Left renal cortex interstitium (tissue), 4 donors: Measurements from ENCODE around the gene G6PC1. TPM values are rescaled to one million over a fixed set of nuclear protein-coding genes. Genes with fewer than 3 reads are reported as not detected.
"Not testable (repeated sequence)": the region's sequence is repeated elsewhere in the genome, so short reads cannot be mapped to it uniquely, and the experiment has no call there.

Experiments
- DNase-seq, 4 donors: peaks; one replicate each; pipeline ENCODE4 v3.0.0-alpha.2; 2013; ENCODE audit warnings: low read depth in 4 of 4, low spot score in 2 of 4, missing footprints in 1 of 4
- polyA plus RNA-seq, 4 donors: library from polyadenylated mRNA; unstranded; fragments of 120-200 nt; gene quantifications; one replicate each; pipeline ENCODE4 v1.2.1, GENCODE V29; 2013; ENCODE audit not compliant: insufficient read length in 4 of 4

G6PC1 gene
- polyA plus RNA-seq = 1 to 10 TPM; 2.7 to 8.4 (median 5.7) TPM

DNA sequence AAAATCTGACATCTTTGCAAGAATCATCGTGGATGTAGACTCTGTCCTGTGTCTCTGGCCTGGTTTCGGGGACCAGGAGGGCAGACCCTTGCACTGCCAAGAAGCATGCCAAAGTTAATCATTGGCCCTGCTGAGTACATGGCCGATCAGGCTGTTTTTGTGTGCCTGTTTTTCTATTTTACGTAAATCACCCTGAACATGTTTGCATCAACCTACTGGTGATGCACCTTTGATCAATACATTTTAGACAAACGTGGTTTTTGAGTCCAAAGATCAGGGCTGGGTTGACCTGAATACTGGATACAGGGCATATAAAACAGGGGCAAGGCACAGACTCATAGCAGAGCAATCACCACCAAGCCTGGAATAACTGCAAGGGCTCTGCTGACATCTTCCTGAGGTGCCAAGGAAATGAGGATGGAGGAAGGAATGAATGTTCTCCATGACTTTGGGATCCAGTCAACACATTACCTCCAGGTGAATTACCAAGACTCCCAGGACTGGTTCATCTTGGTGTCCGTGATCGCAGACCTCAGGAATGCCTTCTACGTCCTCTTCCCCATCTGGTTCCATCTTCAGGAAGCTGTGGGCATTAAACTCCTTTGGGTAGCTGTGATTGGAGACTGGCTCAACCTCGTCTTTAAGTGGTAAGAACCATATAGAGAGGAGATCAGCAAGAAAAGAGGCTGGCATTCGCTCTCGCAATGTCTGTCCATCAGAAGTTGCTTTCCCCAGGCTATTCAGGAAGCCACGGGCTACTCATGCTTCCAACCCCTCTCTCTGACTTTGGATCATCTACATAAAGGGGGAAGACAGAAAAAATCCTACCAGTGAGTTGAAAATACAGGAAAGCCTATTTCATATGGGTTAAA is at the start of gene G6PC1:
Gene G6PC1, plus strand, starts transcription at position 340 of the 872 bp plus-strand sequence. Its CDS starts 78 bp downstream, at position 418.
- DNase-seq = no peak

DNA sequence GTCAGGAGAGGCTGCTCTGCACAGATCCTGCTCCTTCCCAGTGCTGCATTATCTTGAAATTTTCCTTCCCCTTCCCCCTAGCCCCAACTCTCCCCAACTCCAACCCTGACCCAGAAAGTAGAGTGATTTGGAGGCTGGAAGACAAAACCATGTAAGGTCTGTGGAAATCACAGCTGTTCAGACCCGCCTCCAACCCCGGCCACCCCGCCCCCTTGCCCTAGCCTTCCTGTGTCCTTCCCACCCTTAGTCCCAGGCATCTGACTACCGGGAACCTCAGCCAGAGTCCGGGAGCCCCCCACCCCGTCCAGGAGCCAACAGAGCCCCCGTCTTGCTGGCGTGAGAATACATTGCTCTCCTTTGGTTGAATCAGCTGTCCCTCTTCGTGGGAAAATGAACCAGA is 49.6 kb upstream of the G6PC1 start, which contains the start of gene AOC3:
Gene AOC3, plus strand, starts transcription at position 246 of the 400 bp plus-strand sequence. Its CDS starts 145 bp downstream, at position 391.
- no peak for DNase-seq

DNA sequence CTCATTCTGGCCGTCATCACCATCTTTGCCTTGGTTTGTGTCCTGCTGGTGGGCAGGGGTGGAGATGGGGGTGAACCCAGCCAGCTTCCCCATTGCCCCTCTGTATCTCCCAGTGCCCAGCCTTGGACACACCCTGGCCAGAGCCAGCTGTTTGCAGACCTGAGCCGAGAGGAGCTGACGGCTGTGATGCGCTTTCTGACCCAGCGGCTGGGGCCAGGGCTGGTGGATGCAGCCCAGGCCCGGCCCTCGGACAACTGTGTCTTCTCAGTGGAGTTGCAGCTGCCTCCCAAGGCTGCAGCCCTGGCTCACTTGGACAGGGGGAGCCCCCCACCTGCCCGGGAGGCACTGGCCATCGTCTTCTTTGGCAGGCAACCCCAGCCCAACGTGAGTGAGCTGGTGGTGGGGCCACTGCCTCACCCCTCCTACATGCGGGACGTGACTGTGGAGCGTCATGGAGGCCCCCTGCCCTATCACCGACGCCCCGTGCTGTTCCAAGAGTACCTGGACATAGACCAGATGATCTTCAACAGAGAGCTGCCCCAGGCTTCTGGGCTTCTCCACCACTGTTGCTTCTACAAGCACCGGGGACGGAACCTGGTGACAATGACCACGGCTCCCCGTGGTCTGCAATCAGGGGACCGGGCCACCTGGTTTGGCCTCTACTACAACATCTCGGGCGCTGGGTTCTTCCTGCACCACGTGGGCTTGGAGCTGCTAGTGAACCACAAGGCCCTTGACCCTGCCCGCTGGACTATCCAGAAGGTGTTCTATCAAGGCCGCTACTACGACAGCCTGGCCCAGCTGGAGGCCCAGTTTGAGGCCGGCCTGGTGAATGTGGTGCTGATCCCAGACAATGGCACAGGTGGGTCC is 49.0 kb upstream of the G6PC1 start:
- DNase-seq = not testable (repeated sequence)

DNA sequence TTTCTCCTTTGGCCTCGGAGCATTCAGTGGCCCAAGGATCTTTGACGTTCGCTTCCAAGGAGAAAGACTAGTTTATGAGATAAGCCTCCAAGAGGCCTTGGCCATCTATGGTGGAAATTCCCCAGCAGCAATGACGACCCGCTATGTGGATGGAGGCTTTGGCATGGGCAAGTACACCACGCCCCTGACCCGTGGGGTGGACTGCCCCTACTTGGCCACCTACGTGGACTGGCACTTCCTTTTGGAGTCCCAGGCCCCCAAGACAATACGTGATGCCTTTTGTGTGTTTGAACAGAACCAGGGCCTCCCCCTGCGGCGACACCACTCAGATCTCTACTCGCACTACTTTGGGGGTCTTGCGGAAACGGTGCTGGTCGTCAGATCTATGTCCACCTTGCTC is 48.2 kb upstream of the G6PC1 start:
- no peak for DNase-seq

DNA sequence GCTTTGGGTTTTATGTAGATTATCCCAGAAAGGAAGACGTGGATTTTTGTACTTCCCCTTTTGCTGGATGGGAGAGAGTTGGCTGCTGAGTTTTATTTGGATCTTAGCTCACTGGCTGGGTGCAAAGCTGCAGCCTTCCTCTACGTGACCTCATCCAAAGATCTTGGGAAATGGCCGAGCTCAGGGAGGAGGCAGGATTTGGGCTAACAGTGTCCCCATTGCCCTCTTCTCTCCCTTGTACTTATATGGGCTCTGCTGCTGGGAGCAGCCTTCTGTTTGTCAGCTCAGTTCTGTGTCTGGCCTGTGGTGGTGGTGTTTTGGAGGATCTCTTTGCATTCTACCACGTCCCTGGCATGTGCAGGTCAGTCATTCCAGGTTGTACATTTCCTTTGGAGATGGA is 47.6 kb upstream of the G6PC1 start:
- DNase-seq = no peak

DNA sequence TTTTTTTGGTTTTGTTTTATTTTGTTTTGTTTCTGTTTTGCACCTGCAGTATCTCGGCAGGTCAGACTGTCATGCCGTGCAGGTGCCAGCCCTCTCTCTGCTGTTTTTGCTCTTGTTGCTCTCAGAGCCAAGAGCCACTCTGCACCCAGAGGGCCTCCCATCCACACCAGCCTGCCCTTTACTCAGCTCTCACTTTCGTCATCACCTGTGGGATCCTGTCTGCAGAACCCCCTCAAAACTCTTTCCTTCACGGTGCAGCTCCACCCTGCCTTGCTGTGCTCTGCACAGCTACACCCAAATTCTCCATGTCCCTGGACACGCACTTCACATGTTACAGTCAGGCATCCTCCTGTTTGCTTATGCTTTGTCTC is 47.0 kb upstream of the G6PC1 start:
- no peak for DNase-seq

DNA sequence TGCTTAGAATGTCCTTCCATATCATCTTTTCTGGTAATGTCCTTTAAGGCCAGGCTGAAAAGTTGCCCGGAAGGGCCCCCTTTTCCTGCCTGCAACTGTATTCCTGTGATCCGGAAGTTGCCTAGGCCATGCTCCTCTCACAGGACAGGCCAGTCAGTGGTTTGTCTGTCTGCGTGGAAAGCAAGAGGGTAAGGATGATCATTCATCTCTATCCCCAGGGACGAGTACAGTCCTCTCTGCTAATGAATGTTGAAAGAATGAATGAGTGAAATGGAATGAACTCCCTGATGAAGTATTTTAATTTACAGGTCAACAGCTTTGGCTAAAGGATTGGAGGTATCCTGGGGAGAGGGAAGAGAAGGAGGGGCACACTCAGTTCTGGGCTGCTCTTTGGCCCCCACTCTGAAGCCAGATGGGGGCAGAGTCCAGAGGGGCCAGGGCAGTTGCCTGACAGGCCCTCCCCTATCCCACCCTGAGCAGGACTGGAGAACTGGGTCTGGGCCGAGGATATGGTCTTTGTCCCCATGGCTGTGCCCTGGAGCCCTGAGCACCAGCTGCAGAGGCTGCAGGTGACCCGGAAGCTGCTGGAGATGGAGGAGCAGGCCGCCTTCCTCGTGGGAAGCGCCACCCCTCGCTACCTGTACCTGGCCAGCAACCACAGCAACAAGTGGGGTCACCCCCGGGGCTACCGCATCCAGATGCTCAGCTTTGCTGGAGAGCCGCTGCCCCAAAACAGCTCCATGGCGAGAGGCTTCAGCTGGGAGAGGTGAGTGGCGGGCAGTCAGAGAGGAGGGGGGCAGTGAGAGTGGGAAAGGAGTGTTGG is 46.4 kb upstream of the G6PC1 start:
- DNase-seq = no peak

DNA sequence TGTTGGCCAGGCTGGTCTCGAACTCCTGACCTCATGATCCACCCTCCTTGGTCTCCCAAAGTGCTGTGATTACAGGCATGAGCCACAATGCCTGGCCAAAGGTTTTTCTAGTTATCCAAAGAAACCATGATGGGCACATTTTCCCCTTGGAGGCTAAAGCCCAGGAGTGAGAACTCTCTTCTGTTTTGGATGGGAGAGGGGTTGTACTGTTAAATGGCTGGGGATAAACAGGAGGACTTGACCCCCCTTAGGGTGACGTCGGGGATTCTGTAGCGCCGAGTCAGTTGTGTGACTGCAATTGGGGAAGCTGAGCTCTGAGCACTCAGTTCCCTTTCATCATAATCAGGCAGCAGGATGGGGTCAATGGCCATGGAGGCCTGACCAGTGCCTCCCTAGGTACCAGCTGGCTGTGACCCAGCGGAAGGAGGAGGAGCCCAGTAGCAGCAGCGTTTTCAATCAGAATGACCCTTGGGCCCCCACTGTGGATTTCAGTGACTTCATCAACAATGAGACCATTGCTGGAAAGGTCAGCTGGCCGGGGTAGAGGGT is 45.5 kb upstream of the G6PC1 start:
- no peak for DNase-seq

DNA sequence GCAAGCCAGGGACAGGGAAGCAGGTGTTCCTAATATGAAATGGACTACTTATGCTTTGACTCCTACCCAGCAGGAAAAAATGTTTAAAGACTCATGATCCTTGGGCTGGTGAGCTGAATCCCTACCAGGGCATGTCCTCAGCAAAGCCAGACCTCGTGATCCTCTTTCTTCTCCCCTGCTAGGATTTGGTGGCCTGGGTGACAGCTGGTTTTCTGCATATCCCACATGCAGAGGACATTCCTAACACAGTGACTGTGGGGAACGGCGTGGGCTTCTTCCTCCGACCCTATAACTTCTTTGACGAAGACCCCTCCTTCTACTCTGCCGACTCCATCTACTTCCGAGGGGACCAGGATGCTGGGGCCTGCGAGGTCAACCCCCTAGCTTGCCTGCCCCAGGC is 44.5 kb upstream of the G6PC1 start:
- DNase-seq = not testable (repeated sequence)

DNA sequence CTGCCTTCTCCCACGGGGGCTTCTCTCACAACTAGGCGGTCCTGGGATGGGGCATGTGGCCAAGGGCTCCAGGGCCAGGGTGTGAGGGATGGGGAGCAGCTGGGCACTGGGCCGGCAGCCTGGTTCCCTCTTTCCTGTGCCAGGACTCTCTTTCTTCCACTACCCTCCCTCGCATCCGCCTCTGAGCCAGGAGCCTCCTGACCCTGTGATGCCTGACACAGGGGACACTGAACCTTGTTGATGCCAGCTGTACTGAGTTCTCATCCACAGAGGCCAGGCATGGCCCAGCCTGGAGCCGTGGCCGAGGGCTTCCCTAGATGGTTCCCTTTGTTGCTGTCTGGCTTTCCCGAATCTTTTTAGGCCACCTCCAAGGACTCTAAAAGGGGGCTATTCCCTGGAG is 44.1 kb upstream of the G6PC1 start:
- not testable (repeated sequence) for DNase-seq

DNA sequence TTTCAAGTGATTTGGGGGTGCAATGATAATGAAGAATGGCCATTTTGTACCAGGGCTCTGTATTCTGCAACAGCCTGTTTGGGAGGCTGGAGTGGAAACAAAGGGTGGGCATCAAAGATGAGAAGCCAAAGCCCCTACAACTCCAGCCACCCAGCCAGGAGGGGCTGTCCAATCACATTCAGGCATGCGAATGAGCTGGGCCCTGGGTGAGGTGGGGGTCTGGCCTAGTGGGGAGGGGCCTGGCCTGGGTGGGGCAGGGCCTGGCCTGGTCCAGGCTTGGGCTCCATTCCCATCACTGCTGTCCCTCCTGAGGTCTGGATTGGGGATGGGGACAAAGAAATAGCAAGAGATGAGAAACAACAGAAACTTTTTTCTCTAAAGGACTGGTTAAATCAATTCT is 43.2 kb upstream of the G6PC1 start:
- DNase-seq = no peak

DNA sequence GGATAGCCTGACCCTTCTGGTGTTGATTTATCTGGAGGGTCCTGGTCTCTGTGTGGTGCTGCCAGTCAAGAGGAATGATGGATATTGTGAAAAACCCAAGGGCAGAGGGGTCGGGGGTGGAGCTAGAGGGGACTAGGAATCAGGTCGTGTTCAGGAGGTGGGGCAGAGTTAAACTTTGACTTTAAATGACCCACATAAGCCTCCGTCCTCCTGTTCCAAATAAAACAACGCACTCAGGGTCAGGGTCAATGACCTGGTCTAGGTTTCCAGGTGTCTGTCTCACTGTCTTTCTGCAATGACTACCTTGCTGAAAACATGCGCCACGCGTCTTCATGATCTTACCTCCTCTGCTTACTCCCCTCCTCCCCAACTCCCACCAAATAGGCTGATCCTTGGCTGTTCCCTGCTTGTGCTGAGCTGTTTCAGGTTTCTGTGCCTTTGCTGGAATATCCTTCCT is 34.9 kb upstream of the G6PC1 start:
- DNase-seq = no peak

DNA sequence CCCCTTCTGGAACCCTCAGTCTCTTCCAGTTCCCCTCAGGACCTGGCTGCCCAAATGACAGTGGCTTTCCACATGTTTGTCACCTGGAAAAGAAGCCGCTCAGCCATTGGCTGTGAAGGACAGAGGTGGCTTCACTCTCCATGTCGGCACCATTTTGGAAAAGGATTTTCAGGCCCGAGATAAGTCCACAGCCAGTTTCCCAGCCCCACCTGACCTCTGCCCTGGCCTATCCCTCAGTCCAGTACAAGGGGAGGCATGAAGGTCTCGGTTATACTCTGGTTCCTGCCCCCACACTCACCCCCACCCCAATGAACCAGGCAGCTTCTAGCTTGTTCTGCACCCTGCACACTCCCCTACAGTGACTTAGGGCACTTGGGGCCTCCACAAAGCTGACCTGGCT is 34.4 kb upstream of the G6PC1 start:
- no peak for DNase-seq

DNA sequence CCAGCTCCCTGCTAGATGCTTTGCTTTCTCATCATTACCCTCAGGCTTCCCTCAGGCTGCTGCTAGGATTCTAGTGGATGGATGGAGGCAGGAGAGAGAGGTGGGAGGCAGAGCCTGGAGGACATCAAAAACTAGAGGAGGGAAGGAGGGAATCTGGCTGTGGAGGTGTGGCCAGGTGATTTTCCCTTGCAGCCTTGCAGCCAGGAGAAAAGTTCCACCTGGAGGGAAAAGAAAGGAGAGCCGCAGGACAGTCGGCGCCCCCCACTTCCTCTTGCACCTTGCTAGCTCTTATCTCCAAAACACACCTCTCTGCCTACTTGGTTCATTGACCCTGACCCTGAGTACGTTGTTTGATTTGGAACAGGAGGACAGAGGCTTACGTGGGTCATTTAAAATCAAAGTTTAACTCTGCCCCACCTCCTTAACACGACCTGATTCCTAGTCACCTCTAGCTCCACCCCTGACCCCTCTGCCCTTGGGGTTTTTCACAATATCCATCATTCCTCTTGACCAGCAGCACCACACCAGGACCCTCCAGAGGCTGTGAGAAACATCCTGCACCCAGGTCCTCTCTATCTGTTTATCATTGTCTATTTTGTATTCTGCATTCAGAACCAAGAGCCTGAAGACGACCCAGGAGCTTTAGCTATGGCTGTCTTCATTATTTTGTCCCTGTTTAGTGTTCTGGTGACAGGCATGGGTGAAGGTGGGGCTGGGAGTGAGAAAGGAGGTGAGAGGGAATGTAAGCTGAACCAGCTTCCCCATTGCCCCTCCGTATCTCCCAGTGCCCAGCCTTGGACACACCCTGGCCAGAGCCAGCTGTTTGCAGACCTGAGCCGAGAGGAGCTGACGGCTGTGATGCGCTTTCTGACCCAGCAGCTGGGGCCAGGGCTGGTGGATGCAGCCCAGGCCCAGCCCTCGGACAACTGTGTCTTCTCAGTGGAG is 33.7 kb upstream of the G6PC1 start:
- no peak for DNase-seq

DNA sequence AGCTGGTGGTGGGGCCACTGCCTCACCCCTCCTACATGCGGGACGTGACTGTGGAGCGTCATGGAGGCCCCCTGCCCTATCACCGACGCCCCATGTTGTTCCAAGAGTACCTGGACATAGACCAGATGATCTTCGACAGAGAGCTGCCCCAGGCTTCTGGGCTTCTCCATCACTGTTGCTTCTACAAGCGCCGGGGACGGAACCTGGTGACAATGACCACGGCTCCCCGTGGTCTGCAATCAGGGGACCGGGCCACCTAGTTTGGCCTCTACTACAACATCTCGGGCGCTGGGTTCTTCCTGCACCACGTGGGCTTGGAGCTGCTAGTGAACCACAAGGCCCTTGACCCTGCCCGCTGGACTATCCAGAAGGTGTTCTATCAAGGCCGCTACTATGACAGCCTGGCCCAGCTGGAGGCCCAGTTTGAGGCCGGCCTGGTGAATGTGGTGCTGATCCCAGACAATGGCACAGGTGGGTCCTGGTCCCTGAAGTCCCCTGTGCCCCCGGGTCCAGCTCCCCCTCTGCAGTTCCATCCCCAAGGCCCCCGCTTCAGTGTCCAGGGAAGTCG is 32.8 kb upstream of the G6PC1 start:
- DNase-seq = not testable (repeated sequence)

DNA sequence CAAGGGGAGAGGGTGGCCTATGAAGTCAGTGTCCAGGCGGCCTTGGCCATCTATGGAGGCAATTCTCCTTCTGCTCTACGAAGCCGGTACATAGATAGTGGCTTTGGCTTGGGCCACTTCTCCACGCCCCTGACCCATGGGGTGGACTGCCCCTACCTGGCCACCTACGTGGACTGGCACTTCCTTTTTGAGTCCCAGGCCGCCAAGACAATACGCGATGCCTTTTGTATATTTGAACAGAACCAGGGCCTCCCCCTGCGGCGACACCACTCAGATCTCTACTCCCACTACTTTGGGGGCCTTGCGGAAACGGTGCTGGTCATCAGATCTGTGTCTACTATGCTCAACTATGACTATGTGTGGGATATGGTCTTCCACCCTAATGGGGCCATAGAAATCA is 32.3 kb upstream of the G6PC1 start:
- no peak for DNase-seq

DNA sequence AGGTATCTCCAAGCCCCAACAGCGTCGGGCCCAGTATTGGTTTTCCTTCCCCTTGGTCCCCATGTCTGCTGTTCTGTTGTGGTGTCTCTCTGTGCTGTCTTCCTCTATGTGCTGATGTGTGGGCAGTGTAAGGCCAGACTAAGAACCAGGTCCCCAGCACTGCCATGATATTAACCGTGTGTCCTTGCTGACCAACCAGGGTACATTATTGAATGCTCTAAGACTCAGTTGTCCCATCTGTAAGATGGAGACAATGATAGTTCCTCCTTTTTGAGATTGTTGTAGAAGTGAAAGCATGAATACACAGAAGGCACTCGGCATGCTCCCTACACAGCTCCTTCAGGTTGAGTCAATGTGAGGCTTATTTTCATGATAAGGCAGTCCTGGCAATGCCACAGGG is 29.0 kb upstream of the G6PC1 start:
- no peak for DNase-seq

DNA sequence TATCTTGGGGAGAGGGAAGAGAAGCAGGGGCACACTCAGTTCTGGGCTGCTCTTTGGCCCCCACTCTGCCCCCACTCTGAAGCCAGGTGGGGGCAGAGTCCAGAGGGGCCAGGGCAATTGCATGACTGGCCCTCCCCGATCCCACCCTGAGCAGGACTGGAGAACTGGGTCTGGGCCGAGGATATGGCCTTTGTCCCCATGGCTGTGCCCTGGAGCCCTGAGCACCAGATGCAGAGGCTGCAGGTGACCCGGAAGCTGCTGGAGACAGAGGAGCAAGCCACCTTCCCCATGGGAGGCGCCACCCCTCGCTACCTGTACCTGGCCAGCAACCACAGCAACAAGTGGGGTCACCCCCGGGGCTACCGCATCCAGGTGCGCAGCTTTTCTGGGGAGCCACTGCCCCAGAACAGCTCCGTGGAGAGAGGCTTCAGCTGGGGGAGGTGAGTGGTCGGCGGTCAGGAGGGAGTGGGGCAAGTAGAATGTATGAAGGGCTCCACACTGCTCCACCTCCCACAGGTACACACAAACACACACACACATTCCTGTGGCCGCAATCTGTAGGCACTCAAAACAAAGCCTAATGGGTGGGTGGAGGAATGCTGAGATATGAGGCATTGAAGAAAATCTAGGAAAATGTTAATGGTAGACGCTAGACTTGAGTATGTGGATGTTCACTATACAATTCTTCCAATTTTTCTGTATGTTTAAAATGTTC is 28.2 kb upstream of the G6PC1 start:
- DNase-seq = no peak
